Measurements from ENCODE around the gene ADCY3. TPM values are rescaled to one million over a fixed set of nuclear protein-coding genes. Genes with fewer than 3 reads are reported as not detected.
A peak's percentile ranks its signal among the peaks of the same experiment; 100 is the strongest.

Gene ADCY3
- total RNA-seq, 4 donors from 2014 or later = 11.7 to 80.2 (median 22.6) TPM

DNA sequence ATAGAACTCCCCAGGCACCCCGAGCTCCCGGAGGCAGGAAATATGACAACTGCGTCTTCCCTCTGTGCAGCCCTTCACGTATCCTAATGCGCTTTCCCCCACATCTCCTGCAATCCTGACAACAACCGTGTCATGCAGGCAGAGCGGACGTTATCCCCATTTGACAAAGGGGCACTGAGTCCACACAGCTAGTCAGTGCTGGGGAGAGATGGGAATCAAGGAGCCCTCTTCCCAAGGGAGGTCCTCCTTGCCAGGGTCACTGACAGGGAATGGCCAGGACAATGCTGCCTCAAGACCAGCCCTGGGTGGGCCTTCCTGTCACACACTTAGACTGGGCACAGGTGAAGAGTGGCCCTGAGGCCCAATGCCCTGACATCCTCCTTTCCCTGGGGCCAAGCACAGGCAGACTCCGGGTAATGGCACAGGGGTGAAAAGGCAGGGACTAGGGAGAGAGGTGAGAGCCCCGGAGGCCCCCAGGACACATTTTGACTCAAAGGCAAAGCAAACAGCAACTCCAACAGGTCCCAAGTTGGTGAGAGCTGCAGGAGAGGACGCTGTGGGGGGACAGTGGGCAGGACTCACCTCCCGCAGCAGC, 2.2 kb downstream of the ADCY3 start:
- WGBS, 2 donors (ENCODE audit: low coverage in 1 of 2) = 86 to 100% methylated on average over 1 to 12 of the region's 12 CpGs
- Histone ChIP-seq H3K4me3 (peak overlapping the region in 1 of 4 donors; percentile 77), H3K27me3 (no peaks in the 10 kb centered on the region), H3K4me1 (peaks cover 0 to 48% (median 14%) of the 10 kb centered on the region in 4 donors), H3K27ac (no peak overlapping the region), H3K9me3 (no peaks in the 10 kb centered on the region), H3K36me3 (no peaks in the 10 kb centered on the region)
- TF ChIP-seq POLR2AphosphoS5 (IDR thresholded peaks at IDR 0.05) = no peak
- TF ChIP-seq POLR2A (IDR thresholded peaks at IDR 0.05) = no peak
- TF ChIP-seq, protein P1, sequence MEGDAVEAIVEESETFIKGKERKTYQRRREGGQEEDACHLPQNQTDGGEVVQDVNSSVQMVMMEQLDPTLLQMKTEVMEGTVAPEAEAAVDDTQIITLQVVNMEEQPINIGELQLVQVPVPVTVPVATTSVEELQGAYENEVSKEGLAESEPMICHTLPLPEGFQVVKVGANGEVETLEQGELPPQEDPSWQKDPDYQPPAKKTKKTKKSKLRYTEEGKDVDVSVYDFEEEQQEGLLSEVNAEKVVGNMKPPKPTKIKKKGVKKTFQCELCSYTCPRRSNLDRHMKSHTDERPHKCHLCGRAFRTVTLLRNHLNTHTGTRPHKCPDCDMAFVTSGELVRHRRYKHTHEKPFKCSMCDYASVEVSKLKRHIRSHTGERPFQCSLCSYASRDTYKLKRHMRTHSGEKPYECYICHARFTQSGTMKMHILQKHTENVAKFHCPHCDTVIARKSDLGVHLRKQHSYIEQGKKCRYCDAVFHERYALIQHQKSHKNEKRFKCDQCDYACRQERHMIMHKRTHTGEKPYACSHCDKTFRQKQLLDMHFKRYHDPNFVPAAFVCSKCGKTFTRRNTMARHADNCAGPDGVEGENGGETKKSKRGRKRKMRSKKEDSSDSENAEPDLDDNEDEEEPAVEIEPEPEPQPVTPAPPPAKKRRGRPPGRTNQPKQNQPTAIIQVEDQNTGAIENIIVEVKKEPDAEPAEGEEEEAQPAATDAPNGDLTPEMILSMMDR (IDR thresholded peaks at IDR 0.05) = no peak
- no peak for TF ChIP-seq EP300 (IDR thresholded peaks at IDR 0.05; ENCODE audit: low read depth)
- DNase-seq = no peak
- intact Hi-C loops (cut with DNase I; ENCODE audit: low total_unique reads) (no loop called here), in situ Hi-C loops (cut with MboI; ENCODE audit: low pct_ligation_motif_present in 1 of 4, low pct_unique_long_range_greater_than_20kb in 1 of 4, low sequenced_read_pairs in 3 of 4) (no loop called here)

DNA sequence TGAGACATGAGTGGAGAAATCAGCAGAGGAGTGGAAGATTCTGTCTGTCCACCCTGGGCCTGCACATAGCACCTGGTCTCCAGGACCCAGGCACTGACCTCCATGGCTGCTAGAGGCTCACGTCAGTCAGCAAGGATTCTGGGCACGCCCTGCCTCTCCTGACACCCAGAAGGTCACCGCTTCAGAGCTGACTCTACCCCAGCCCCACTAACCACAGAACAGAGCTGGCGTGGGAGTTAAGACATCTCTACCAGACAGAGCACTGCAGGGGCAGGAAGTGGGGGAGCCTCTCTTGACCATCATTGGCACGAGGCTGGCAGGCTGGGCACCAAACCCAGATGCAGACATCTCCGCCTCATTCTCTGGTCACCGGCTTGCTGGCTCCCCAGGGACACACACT, 3.0 kb downstream of the ADCY3 start:
- Histone ChIP-seq H3K4me1 (peaks cover 0 to 51% (median 14%) of the 10 kb centered on the region in 4 donors), H3K27me3 (no peaks in the 10 kb centered on the region), H3K36me3 (no peaks in the 10 kb centered on the region), H3K4me3 (peak overlapping the region in 1 of 4 donors; percentile 77), H3K9me3 (no peaks in the 10 kb centered on the region), H3K27ac (no peak overlapping the region)
- intact Hi-C loops (cut with DNase I; ENCODE audit: low total_unique reads) (no loop called here), in situ Hi-C loops (cut with MboI; ENCODE audit: low pct_ligation_motif_present in 1 of 4, low pct_unique_long_range_greater_than_20kb in 1 of 4, low sequenced_read_pairs in 3 of 4) (no loop called here)
- 56% methylated on average over 7 of the region's 7 CpGs; no CpG with 5 or more reads in 1 of the 2 donors for WGBS, 2 donors (ENCODE audit: low coverage in 1 of 2)
- no peak for TF ChIP-seq POLR2AphosphoS5 (IDR thresholded peaks at IDR 0.05)
- TF ChIP-seq, protein P1 (IDR thresholded peaks at IDR 0.05) = no peak
- TF ChIP-seq EP300 (IDR thresholded peaks at IDR 0.05; ENCODE audit: low read depth) = no peak
- no peak for TF ChIP-seq POLR2A (IDR thresholded peaks at IDR 0.05)
- DNase-seq = no peak

DNA sequence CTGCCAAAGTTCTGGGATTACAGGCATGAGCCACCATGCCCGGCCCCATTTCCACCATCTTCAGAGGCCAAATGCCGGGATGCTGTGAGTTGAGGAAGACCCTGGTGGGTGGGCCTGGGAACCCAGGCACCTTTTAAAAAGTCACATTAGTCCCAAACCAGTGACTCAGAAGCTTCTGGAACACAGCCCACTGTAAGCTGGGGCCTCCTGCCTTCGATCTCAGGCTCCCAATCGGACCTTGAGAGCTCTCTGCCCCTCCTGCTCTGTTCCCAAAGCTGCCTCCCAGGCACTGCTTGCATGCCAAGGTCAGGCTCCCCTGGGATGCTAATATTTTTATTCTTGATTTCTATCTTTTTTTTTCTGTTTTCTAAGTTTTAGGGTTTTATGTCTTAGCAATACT, 4.2 kb downstream of the ADCY3 start:
- in situ Hi-C loops (cut with MboI; ENCODE audit: low pct_ligation_motif_present in 1 of 4, low pct_unique_long_range_greater_than_20kb in 1 of 4, low sequenced_read_pairs in 3 of 4) (no loop called here), intact Hi-C loops (cut with DNase I; ENCODE audit: low total_unique reads) (no loop called here)
- whole genome bisulfite sequencing, 2 donors (ENCODE audit: low coverage in 1 of 2) = 81 to 100% methylated on average over 1 to 4 of the region's 4 CpGs
- peaks cover 0 to 48% (median 12%) of the 10 kb centered on the region in 4 donors for H3K4me1 ChIP-seq
- TF ChIP-seq, protein P1 (IDR thresholded peaks at IDR 0.05) = no peak
- TF ChIP-seq POLR2A (IDR thresholded peaks at IDR 0.05) (no peak), EP300 (IDR thresholded peaks at IDR 0.05; ENCODE audit: low read depth) (no peak)
- no peaks in the 10 kb centered on the region for H3K27me3 ChIP-seq
- H3K36me3 ChIP-seq = no peaks in the 10 kb centered on the region
- H3K27ac ChIP-seq = no peak overlapping the region
- no peak for DNase-seq
- no peak overlapping the region for H3K4me3 ChIP-seq
- H3K9me3 ChIP-seq = no peaks in the 10 kb centered on the region

DNA sequence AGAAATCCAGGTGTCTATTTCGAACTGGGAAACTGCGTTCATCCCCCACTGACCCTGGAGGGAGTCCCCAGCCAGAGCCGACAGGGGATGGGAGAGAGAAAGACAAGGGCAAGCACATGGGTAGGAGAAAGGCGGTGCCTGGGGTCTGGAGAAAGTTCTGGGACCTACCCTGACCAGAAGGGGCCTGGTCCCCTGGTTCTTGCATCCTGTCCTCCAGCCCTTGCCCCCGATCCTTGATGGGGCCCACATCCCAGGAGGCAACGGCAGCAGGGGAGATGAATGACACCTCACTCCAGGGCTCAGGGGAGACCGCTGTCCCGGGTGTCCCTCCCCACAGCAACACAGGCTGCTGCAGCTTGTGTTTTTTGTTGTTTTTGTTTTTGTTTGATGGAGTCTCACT, 4.9 kb downstream of the ADCY3 start:
- intact Hi-C loops (cut with DNase I; ENCODE audit: low total_unique reads) (no loop called here), in situ Hi-C loops (cut with MboI; ENCODE audit: low pct_ligation_motif_present in 1 of 4, low pct_unique_long_range_greater_than_20kb in 1 of 4, low sequenced_read_pairs in 3 of 4) (no loop called here)
- H3K9me3 ChIP-seq = no peaks in the 10 kb centered on the region
- peak overlapping the region in 1 of 4 donors; percentile 6 for H3K27ac ChIP-seq
- TF ChIP-seq POLR2A (IDR thresholded peaks at IDR 0.05) (no peak), POLR2AphosphoS5 (IDR thresholded peaks at IDR 0.05) (no peak)
- H3K27me3 ChIP-seq = no peaks in the 10 kb centered on the region
- WGBS, 2 donors (ENCODE audit: low coverage in 1 of 2) = 85% methylated on average over 8 of the region's 8 CpGs; no CpG with 5 or more reads in 1 of the 2 donors
- H3K36me3 ChIP-seq = no peaks in the 10 kb centered on the region
- peaks cover 0 to 44% (median 10%) of the 10 kb centered on the region in 4 donors for H3K4me1 ChIP-seq
- no peak for DNase-seq
- no peak overlapping the region for H3K4me3 ChIP-seq

DNA sequence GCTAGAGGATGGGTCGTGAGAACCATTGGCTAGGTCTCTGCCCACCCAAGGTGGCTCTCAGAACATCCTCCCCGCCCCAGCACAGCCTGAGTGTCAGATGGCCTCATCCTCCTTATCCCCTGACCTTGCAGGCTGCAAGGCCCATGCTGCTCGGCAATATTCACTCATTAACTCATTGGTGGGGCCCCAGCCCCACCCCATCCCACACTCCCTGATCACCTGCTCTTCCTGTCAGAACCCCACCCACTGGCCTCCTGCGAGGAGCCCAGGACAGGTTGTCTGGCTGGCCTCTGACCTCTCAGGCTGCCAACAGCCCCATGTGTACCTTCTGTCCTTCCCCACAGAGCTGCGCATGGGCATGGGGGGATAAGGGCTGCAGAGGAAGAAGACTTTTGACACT, 5.3 kb downstream of the ADCY3 start:
- DNase-seq = no peak
- no peaks in the 10 kb centered on the region for H3K36me3 ChIP-seq
- peak overlapping the region in 1 of 4 donors; percentile 6 for H3K27ac ChIP-seq
- H3K4me3 ChIP-seq = no peak overlapping the region
- no peaks in the 10 kb centered on the region for H3K9me3 ChIP-seq
- peaks cover 0 to 44% (median 10%) of the 10 kb centered on the region in 4 donors for H3K4me1 ChIP-seq
- in situ Hi-C loops (cut with MboI; ENCODE audit: low pct_ligation_motif_present in 1 of 4, low pct_unique_long_range_greater_than_20kb in 1 of 4, low sequenced_read_pairs in 3 of 4) (no loop called here), intact Hi-C loops (cut with DNase I; ENCODE audit: low total_unique reads) (no loop called here)
- WGBS, 2 donors (ENCODE audit: low coverage in 1 of 2) = 69% methylated on average over 5 of the region's 5 CpGs; no CpG with 5 or more reads in 1 of the 2 donors
- TF ChIP-seq, protein P1 (IDR thresholded peaks at IDR 0.05) = no peak
- TF ChIP-seq EP300 (IDR thresholded peaks at IDR 0.05; ENCODE audit: low read depth) (no peak), POLR2A (IDR thresholded peaks at IDR 0.05) (no peak), POLR2AphosphoS5 (IDR thresholded peaks at IDR 0.05) (no peak)
- H3K27me3 ChIP-seq = no peaks in the 10 kb centered on the region
